Activated CD4-positive, alpha-beta T cell treated with anti-CD3 and anti-CD28 coated beads for 1 hour (primary cell): ENCODE data around the gene TEDC2.
A peak's percentile ranks its signal among the peaks of the same experiment; 100 is the strongest.

Experiments
- DNase-seq: peaks from one replicate; pipeline ENCODE4 v3.0.0-alpha.2; 2020

The TEDC2 gene

DNA sequence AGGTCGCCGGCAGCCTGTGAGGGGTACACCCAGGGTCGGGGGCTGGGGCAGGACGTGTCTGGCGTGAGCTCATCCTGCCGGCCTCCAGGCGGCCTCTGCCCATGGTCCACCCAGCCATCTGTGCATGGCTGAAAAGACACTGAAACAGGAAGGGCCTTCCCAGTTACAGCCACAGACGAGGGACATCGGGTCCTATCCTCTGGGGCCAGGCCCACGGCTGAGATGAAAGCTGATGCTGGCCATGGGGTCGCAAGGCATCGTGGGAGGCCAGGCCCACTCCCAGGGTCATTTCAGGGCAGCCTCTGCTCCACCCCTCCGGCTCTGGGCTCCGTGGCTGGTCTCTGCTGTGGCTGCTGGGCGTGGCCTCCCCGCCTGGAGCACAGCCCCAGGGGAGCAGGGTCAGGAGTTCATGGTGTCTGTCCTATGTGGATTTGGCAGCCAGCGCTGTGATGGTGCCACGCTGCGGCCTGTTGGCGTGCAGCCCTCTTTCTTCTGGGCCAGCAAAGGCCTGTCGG is 37.3 kb downstream of the TEDC2 start:
- no peak for DNase-seq

DNA sequence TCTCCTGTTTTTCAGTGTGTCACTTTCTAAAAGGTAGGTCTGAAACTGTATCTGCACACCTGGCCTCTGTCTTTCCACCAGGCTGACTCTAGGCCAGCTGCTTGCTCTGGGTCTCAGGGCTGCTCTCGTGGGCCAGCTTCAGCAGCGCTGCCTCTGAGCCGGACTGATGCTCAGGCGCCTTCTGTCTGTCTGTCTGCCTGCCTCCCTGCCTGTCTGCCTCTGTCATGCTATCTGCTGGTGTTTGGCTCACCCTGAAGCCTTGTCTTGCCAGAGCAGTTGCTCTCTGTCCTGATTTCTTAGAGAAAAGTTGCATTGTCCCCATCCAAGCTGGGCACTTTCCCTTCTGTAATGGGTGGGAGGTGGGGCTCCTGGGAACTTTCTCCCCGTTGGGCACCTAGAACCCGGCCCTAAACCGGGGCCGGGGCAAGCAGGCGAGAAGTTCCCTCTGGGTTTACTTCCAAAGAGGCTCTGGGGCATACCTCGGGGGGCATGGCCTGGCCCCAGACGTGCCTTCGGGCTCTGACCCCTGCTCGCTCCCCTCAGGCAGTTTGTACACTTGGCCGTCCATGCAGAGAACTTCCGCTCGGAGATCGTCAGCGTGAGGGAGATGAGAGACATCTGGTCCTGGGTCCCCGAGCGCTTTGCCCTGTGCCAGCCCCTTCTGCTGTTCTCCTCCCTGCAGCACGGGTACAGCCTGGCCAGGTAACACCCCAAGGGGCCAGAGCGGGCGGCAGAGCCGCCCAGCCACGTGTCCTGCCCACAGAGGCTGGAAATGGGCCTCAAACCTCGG is 38.0 kb downstream of the TEDC2 start:
- no peak for DNase-seq

DNA sequence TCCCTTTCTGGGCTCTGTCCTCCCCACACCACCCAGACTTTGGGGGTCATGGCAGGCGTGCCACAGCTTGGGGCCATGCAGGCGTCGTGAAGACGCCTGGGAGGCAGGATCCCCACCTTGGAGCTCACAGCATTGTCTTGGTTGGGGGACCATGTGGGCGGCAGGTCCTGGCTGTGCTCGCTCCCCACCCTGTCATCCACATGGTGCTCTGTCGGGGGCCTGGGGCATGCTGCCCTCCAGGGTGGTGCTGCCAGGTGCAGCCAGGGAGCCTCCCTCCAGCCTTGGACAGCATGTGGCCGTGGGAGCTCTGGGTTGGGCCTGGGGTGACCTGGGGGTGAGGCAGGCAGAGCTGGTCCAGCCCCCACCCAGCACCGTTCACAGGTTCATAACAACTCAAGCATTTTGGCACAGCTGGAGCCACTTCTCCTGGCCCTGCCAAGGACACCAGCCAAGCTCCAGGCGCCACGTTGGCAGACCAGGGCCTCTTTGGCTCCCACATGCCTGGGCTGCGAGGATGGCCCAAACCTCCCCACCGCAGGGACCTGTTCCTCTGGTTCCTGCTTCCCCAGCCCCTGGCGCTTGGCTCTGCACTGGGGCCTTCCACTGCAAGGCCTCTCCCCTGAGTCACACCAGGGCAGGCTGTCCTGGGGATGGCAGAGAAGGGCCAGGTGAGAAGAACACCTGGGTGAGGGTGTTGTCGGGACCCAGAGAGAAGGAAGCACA is 38.8 kb downstream of the TEDC2 start:
- DNase-seq = no peak

DNA sequence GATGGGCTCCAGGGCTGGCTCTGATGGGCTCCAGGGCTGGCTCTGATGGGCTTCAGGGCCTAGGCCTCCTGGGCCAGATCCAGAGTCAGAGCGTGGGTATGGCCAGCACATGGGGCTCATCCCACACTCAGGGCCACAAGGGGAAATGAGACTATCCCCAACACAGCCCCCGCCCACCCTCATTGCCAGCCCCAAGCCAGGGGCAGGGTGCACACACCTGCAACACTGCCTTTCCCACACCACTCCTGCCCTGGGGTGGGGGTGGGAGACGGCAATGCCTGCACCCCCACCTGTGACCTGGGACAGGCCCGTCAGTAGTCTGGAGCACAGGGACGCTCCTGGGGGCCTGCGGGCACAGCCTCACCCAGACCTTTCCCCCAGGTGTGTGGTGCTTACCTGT is 39.5 kb downstream of the TEDC2 start:
- no peak for DNase-seq

DNA sequence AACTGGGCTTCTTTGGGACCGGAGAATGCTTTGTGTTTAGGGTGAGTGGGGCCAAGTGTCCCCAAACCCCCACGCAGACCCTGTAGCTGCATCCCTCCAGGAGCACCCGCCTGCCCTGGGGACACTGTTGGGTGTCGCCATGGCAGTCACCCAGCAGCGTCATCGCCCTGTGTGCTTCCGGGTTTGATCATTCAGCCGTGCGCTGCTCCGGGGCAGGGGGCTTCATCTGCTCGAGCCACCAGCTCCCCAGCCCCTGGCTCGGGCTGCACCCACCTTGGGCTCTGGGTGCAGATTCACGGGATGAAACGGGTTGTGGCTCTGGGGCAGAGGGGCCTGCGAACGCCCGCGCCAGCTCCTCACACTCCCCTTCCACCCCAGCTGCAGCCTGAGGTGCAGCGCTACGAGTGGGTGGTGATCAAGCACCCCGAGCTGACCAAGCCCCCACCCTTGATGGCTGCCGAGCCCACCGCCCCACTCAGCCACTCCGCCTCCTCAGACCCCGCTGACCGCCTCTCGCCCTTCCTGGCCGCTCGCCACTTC is 40.1 kb downstream of the TEDC2 start:
- no peak for DNase-seq

DNA sequence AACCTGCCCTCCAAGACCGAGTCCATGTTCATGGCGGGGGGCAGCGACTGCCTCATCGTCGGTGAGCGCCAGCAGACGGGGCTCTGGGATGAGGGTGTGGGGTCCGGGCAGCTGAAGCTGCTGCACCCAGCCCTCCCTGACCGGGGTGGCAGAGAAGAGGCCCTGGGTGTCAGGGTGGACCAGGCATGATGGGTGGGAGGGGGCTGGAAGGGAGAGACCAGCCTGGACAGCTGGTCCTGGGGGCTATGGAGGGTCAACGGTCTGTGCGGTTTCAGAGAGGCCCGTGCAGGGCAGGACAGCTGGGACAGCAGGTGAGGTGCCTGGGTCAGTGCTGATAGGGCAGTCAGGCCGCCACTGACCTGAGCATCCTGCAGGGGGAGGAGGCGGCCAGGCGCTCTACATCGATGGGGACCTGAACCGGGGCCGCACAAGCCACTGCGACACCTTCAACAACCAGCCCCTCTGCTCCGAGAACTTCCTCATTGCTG is 40.6 kb downstream of the TEDC2 start:
- DNase-seq = no peak

DNA sequence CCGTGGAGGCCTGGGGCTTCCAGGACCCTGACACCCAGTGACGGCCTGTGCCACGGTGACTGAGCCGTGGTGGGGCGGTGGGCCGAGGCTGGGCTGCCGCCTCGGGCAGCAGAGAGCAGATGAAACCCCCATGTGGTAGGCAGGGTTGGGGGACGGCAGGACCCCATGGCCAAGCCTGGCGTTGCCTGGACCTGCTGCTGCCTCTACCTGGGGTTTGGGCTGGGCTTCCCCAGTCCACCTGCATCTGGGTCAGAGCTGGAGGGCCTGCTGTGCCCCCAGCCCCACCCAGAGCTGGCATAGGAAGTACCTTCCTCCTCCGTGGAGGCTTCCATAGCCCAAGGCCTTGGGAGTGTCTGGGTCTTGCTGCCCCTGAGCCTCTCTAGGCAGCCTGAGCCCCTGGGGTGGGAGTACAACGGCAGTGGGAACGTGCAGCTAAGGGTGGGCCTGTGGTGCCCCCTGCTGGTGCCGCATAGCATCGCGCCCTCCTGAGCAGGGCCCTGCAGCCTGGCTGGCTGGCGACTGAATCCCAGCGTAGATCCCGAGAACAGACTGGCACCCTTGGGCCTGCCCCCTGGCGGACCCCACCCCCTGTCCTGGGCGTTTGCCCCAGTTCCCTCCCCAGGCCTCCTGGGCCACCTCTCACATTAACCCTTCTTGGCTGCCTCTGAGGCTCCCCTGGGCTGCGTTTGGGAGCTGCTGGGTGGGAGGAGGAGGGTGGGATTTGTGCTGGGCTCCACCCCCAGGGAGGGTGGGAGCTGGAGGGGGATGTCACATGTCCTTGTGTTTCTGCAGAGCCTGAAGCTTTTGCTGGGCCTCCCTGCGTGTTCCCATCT is 41.2 kb downstream of the TEDC2 start:
- peak; percentile 69 for DNase-seq

DNA sequence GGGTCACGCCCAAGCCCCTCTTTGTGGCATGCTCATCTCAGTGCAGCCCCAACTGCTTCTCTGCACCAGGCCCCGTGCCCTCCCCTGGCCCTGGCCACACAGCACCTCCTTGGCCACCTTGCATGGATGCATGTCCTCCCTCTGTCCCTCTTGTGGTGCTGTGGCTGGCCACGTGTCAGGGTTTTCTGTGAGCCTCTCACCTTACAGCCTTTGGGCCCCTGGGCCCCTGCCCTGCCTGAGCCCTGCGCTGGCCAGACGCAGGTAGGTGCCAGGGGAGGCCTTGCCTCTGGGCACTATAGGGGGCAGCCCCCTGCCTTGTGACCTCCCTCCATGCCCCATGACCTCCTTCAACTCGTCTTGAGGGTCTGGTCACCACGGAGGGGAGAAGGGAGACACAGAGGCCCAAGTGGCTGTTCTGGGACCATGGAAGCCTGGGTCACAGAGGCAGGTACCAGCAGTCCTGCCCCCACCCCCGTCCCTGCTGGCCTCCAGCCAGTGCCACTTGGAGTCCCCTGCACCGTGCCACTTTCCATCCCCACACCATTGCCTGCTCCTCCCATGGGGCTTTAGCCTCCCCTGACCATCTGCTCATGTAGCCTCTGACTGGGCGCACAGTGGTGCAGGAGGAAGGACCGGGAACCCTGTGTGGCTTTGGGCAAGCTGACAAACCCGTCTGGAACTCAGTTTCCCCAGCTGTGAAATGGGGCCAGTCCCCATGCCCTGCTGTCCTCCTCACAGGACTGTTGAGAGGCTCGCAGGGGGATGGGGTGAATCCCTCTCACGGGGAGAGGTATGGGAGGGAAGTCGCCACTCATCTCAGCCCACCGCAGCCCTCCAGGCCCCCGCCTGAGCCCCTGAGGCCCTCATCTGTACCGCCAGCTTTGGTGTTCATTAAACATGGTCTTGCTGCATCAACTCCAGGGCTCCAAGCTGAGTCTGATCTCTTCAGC is 42.3 kb downstream of the TEDC2 start:
- no peak for DNase-seq

DNA sequence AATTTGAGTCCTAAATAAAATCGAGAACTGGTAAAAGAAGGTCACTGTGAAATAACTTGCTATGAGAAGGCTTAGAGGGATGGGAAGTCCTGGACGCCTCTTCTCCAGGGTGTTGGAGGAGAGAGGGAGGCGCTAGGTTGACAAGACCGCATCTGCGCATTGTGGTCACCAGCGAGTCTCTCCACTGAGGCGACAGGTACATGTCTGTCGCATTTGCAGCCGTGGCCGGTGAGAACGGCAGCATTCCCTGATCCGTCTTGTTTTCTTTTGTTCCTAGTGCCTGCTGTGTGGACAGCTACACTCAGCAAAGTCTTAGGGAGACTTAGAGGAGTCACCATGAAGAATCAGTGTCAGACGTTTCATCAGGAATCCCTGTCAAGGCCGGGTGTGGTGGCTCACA is 45.8 kb downstream of the TEDC2 start:
- DNase-seq = no peak

DNA sequence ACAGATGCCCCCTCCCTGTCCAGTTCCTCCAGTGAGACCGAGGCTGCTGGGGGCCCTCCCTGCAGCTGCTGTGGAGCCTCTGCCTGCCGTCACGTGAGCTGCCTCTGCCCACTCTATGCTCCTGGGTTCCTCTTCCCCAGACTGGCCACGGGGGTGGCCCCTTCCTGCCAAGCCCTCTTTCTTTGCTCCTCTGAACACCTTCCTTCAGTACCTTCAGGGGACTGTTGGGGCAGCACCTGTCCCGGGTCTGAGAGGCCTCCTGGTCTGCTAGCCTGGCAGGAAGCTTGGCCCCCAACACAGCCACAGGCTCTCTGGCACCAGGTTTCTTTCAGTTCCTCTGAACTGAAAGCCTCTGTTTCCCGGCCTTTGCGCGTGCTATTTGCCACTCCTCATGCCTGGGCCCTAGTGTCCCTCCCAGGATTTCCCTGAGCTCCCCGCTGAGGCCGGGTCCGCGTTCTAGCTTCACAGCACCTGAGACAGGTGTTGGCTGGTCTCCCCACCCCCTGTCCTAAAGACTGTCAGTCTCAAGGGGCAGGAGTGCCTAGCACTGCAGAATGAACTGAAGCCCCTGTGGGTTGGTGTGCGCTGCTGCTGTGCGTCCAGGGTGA is 47.2 kb downstream of the TEDC2 start:
- no peak for DNase-seq

DNA sequence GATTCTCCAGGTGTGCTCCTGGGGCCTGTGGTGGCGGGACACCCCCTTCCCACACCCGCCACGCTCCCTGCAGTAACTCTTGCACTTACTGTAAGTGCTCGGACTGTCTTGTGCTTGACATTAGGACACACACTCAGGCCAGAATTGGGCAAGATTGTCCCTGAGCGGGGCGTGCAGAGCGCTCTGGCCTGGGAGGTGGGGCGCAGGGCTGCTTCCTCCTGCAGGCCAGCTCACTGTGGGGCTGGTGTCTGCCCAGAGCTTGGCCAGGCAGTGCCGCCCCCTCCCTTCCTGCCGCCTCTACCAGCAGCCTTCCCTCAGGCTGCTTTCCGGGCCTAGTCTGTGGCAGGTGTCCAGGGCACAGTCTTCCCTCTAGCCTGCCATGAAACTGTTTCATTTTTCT is 47.8 kb downstream of the TEDC2 start:
- DNase-seq = no peak

DNA sequence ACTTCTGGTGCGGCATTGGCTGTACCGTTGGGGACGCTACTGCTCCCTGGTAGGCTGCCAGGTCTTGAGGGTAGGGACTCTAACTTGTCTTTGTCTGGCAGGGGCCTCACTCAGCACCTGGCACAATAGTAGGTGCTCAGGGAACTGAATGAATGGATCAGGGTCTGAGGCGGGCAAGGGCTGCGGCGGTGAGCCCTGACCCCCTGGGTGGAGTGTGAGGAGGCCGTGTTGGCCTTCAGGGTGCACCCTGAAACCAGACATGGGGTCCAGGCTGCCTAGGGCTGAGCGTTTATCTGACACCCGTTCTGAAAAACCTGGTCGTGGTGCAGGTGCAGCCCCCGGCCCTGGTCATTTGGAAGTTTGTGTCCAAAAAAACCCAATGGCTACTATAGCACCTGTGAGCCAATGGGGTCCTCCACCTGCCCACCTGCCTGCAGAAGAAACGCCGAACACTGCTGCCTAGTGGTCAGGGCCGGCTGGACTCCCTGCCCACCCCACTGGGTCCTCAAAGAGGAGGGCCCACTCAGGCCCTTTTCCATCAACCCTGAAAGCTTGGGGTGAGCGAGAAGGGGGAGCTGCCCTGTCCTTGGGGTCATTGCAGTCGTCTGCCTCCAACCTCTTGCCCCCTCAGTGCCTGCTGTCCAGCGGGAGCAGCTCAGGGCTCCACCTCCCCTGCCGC is 49.0 kb downstream of the TEDC2 start:
- DNase-seq = no peak

DNA sequence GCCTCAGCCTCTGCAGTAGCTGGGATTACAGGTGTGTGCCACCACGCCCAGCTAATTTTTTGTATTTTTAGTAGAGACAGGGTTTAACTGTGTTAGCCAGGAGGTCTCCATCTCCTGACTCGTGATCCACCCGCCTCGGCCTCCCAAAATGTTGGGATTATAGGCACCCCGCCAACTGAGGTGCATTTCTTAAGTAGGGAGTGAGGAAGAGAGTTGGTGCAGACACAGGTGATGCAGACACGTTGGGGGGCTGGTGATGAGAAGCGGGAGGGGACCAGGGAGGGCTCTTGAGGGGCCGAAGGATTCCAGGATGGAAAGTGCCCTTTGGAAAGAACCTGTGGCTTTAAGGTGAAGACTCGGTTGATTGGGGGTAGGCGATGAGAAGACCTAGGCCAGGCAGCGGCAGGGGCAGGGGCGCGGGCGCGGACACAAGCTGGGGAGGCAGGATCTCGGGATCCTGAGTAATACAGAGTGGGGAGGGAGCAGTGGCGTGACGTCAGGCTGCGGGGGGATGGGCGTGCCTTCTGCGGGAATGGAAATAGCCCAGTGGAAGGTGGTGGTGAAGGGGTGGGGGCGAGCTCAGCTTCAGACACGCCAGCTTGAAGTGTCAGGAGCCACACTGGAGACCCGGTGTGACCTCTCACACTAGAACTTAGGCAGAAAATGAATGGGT is 51.4 kb downstream of the TEDC2 start:
- no peak for DNase-seq

DNA sequence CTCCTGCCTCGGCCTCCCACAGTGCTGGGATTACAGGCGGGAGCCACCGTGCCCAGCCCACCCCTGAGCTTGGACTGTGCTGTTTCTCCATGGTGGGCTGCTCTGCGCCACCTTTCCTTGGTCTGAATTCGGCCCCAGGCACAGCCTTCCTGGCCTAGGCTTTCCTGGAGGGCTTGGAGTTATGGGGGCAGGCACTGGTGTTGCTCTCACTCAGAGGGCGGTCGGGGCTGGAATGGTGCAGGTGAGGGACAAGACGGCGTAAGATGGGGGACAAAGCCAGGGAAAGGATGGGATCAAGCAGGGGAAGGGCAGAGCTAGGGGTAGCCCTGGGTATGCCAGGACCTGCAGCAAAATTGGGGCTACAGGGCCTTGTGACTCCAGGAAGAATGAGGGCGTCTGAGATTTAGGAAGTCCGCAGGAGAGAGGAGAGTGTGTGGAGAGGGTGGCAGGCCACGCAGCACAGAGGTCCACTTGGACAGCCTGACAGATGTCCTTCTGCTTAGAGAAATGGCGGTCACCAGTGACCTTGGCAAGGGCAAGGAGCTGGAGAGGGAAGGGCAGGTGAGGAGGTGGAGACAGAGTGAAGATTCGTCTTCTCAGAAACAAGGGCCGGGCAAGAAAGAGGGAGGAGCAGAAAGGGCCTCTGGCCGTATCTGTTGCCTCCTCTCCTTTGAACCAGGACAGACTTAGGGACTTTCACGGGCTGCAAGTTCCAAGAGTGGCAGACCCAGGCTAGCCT is 52.3 kb downstream of the TEDC2 start:
- no peak for DNase-seq

DNA sequence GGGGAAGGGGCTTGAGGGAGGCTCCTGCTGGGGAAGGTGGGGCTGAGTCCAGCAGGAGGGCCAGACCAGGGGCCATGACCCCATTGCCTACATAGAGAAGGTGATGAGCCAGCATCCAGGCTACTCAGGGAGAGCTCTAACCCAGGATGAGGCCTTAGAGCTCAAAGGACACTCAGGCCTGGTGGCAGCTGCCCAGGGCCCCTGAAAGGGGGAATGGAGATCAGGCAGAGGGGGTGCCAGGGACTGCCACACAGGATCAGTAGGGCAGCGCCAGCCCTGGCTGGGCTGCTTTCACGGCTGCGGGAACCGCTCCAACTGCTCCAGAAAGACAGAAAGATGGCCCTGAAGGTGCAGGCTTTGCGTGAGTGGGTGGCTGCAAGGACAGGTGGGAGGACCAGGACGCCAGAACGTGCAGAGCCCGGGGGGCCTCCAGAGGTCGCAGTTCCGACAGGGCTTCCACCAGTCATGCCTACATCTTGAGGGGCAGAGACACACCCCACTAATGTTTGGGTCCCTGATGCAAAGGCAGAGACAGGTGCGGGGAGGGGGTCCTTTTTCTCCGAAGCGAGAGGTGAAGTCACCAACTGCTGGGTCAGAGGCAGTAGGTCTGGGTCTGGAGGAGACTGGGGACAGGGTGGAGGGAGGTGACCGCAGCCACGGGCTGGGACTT is 53.0 kb downstream of the TEDC2 start:
- no peak for DNase-seq

DNA sequence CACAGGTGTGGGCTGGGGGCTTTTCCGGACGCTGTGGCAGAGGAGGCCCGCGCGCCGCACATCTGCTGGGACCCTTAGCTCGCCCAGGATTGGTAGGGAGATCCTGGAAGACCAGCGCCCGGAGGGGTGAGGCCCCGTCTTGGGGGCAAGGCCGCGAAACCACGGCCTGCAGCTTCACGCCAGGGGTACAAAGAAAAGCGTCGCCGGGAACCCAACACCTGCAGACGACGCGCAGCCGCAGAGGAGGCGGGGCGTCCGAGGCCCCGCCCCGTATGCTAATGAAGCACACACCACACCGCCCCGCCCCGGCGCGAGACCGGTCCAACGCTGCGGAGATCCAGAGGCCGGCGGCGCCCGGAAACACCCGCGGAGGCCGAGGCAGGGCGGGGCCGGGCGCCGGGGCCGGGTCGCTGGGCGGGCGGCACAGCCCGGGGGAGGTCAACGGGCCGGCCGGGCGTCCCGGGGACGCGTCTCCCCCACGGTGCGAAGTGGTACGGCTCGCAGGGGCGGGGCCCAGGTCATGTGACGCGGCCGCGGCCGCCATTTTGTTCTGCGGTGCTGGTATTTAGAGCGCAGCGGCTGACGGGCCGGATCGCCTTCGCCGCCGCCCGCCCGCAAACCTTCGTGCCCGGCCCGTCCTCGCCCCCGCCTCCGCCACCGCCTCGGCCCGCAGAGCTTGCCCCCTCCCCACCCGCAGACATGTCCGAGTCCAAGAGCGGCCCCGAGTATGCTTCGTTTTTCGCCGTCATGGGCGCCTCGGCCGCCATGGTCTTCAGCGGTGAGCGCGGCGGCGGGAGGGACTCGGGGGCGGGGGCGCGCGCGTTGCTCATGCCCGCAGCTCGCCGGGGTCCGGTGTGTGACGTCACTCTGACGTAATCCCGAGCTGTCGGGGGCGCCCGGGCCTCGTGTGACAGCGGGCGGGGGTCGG is 53.8 kb downstream of the TEDC2 start, which contains the start of gene ATP6V0C:
TSS of gene ATP6V0C (plus strand) at position 548 of the 928 bp plus-strand sequence. CDS start at position 700, 152 bp downstream.
- DNase-seq = peak; percentile 86
